AG08395 (cell line): ENCODE data around the gene LPAR6.
A peak's percentile ranks its signal among the peaks of the same experiment; 100 is the strongest.
"Not testable (repeated sequence)": the region's sequence is repeated elsewhere in the genome, so short reads cannot be mapped to it uniquely, and the experiment has no call there.

Experiments used
- DNase-seq: peaks from one replicate; pipeline ENCODE4 v3.0.0; 2012; ENCODE audit warnings: mixed read lengths, low spot score

The LPAR6 gene

GRCh38 chr13:48412881-48413351 lies at the start of gene LPAR6:
LPAR6 (minus strand) TSS chr13:48413113; CDS start chr13:48412423, 690 bp downstream.
- DNase-seq, result peak; percentile 49

- DNase-seq, result no peak
Measured at GRCh38 chr13:48457578-48458242, 44.8 kb upstream of the LPAR6 start.

GRCh38 chr13:48456546-48456945 lies 43.6 kb upstream of the LPAR6 start:
- no peak for DNase-seq

- not testable (repeated sequence) for DNase-seq
Measured at GRCh38 chr13:48451196-48451595, 38.3 kb upstream of the LPAR6 start.

- no peak for DNase-seq
Measured at GRCh38 chr13:48449656-48450055, 36.7 kb upstream of the LPAR6 start.

- peak; percentile 21 for DNase-seq
Measured at GRCh38 chr13:48448959-48449614, 36.2 kb upstream of the LPAR6 start.

GRCh38 chr13:48448285-48448958 lies 35.5 kb upstream of the LPAR6 start:
- no peak for DNase-seq

GRCh38 chr13:48446464-48446863 lies 33.6 kb upstream of the LPAR6 start:
- DNase-seq, result peak; percentile 56

- no peak for DNase-seq
Measured at GRCh38 chr13:48443442-48444208, 30.7 kb upstream of the LPAR6 start.

- no peak for DNase-seq
Measured at GRCh38 chr13:48437371-48437770, 24.5 kb upstream of the LPAR6 start.

- no peak for DNase-seq
Measured at GRCh38 chr13:48436661-48437288, 23.9 kb upstream of the LPAR6 start.

- DNase-seq, result no peak
Measured at GRCh38 chr13:48434200-48434599, 21.3 kb upstream of the LPAR6 start.

GRCh38 chr13:48431987-48432615 lies 19.2 kb upstream of the LPAR6 start:
- DNase-seq, result peak; percentile 54

GRCh38 chr13:48431431-48431830 lies 18.5 kb upstream of the LPAR6 start:
- peak; percentile 30 for DNase-seq

- no peak for DNase-seq
Measured at GRCh38 chr13:48429886-48430285, 17.0 kb upstream of the LPAR6 start.

- no peak for DNase-seq
Measured at GRCh38 chr13:48429036-48429435, 16.1 kb upstream of the LPAR6 start.

GRCh38 chr13:48426755-48427298 lies 13.9 kb upstream of the LPAR6 start:
- DNase-seq, result not testable (repeated sequence)

GRCh38 chr13:48426052-48426451 lies 13.1 kb upstream of the LPAR6 start:
- no peak for DNase-seq

- no peak for DNase-seq
Measured at GRCh38 chr13:48424212-48424611, 11.3 kb upstream of the LPAR6 start.

GRCh38 chr13:48422003-48422402 lies 9.1 kb upstream of the LPAR6 start:
- not testable (repeated sequence) for DNase-seq

GRCh38 chr13:48415516-48415915 lies 2.6 kb upstream of the LPAR6 start:
- no peak for DNase-seq
